GM12864 (cell line): ENCODE measurements around the gene PAGE1.
"Not testable (repeated sequence)": the region's sequence is repeated elsewhere in the genome, so short reads cannot be mapped to it uniquely, and the experiment has no call there.

Experiments
- DNase-seq: peaks from one replicate; pipeline ENCODE4 v3.0.0-alpha.2; 2011; ENCODE audit warnings: low read depth
- H3K4me3 ChIP-seq: 2 replicates; pipeline ENCODE4 v1.5.1; 2011; ENCODE audit warnings: mild to moderate bottlenecking, low read depth, low read length, control low read depth
- TF ChIP-seq, protein P1 (sequence below): IDR thresholded peaks from 2 replicates; pipeline ENCODE4 v1.5.1; 2011; ENCODE audit warnings: low read depth, mild to moderate bottlenecking, moderate library complexity, low read length, control low read depth, inconsistent platforms; ENCODE audit errors: missing control alignments

The PAGE1 gene, protein sequence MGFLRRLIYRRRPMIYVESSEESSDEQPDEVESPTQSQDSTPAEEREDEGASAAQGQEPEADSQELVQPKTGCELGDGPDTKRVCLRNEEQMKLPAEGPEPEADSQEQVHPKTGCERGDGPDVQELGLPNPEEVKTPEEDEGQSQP

DNA sequence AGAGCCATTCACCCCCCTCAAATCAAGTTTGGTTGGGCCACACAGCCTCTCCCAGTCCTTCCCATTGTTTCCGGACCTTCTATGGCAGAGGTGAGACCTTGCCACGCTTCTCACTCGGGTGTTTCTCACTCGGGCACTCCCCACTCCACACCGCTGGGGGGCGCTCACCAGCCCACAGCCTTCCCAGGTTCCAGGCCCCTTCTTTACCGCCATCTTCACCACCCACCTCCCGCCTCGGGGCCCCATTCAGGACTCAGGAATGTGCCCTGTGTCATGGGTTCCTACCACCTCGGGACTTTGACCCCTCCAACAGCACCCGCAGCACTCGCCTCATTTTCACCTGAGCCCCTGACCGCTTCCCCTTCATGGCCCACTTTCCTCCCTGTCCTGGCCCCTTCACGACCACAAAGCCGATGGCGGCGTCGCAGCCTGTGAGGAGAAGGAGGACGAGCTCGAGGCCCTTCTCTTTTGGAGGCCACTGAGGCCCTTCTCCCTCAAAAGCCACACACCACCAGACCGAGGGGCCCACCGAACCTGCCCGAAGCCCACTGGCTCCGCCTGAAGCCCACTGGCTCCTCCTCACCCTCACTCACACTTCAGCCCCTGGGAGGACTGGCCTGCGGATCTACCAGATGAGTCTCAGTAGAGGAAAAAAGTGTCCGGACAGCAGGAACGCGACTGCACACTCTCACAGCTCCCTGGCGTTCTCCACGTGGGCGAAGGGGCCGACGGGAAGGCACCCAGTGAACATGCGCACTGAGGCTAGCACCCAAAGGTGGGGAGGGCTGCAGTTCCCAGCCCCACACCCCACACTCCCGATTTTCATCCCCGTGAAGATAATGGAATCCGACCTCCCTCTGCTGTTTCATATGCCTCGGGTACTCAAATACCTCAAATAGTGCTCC, at the start of gene PAGE1:
TSS of gene PAGE1 (minus strand) at position 709 of the 905 bp plus-strand sequence. CDS start 1,214 bp downstream, outside the sequence.
- TF ChIP-seq, protein P1, sequence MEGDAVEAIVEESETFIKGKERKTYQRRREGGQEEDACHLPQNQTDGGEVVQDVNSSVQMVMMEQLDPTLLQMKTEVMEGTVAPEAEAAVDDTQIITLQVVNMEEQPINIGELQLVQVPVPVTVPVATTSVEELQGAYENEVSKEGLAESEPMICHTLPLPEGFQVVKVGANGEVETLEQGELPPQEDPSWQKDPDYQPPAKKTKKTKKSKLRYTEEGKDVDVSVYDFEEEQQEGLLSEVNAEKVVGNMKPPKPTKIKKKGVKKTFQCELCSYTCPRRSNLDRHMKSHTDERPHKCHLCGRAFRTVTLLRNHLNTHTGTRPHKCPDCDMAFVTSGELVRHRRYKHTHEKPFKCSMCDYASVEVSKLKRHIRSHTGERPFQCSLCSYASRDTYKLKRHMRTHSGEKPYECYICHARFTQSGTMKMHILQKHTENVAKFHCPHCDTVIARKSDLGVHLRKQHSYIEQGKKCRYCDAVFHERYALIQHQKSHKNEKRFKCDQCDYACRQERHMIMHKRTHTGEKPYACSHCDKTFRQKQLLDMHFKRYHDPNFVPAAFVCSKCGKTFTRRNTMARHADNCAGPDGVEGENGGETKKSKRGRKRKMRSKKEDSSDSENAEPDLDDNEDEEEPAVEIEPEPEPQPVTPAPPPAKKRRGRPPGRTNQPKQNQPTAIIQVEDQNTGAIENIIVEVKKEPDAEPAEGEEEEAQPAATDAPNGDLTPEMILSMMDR = no peak
- H3K4me3 ChIP-seq = no peak within 1 kb of the TSS
- DNase-seq = no peak

GRCh38 chrX:49741501-49741900, 45.7 kb upstream of the PAGE1 start:
- not testable (repeated sequence) for DNase-seq, H3K4me3 ChIP-seq

DNA sequence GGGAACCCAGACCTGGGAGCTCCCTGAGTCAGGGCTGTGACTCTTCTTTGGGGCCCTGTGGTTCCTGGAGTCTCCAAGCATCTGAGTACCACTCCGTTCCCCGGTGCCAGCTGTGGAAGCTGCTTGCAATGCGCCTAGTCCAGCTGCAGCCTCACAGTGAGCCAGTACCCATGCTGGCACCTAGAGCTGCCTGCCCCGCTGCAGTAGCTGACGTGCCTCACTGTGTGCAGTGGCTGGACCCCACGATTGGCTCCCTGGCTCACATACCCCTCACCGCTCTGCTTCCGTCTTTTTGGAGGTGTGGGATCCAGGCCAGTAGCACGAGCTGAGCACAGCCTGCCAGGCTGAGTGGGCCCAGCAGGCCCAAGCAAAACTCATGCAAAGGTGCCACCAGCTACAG, 32.1 kb upstream of the PAGE1 start:
- TF ChIP-seq, protein P1 = no peak
- no peak overlapping the region for H3K4me3 ChIP-seq
- DNase-seq = no peak

GRCh38 chrX:49726966-49727365, 31.2 kb upstream of the PAGE1 start:
- H3K4me3 ChIP-seq = no peak overlapping the region
- TF ChIP-seq, protein P1 = no peak
- no peak for DNase-seq

- TF ChIP-seq, protein P1 = no peak
- H3K4me3 ChIP-seq = no peak overlapping the region
- no peak for DNase-seq
Observed at GRCh38 chrX:49725923-49726904, 30.4 kb upstream of the PAGE1 start.

GRCh38 chrX:49725401-49725800, 29.6 kb upstream of the PAGE1 start:
- TF ChIP-seq, protein P1 = no peak
- no peak overlapping the region for H3K4me3 ChIP-seq
- no peak for DNase-seq

- not testable (repeated sequence) for H3K4me3 ChIP-seq, DNase-seq
Observed at GRCh38 chrX:49720106-49720505, 24.3 kb upstream of the PAGE1 start.
